ENCODE measurements around the gene CACNA1G.

The CACNA1G gene

GRCh38 chr17:50668025-50668837 is 107.7 kb downstream of the CACNA1G start:
- H3K9me3 Mint-ChIP-seq = no peaks in the 10 kb centered on the region
- H3K36me3 Mint-ChIP-seq (ENCODE audit: low read depth) = peaks cover 61% of the 10 kb centered on the region
- intact Hi-C loops (cut with micrococcal nuclease) = no loop called here
- H3K27me3 Mint-ChIP-seq = peaks cover 1% of the 10 kb centered on the region
- no peak overlapping the region for H3K4me3 Mint-ChIP-seq
- H3K4me1 Mint-ChIP-seq (ENCODE audit: low read depth) = peaks cover 34% of the 10 kb centered on the region
- no peak overlapping the region for H3K27ac Mint-ChIP-seq

GRCh38 chr17:50668838-50669581 is 108.5 kb downstream of the CACNA1G start:
- intact Hi-C loops (cut with micrococcal nuclease) = no loop called here
- H3K27ac Mint-ChIP-seq = no peak overlapping the region
- peaks cover 26% of the 10 kb centered on the region for H3K4me1 Mint-ChIP-seq (ENCODE audit: low read depth)
- peaks cover 61% of the 10 kb centered on the region for H3K36me3 Mint-ChIP-seq (ENCODE audit: low read depth)
- H3K9me3 Mint-ChIP-seq = no peaks in the 10 kb centered on the region
- no peak overlapping the region for H3K4me3 Mint-ChIP-seq
- H3K27me3 Mint-ChIP-seq = peaks cover 1% of the 10 kb centered on the region

- H3K4me1 Mint-ChIP-seq (ENCODE audit: low read depth) = peaks cover 22% of the 10 kb centered on the region
- peaks cover 83% of the 10 kb centered on the region for H3K36me3 Mint-ChIP-seq (ENCODE audit: low read depth)
- H3K9me3 Mint-ChIP-seq = no peaks in the 10 kb centered on the region
- intact Hi-C loops (cut with micrococcal nuclease) = no loop called here
- no peak overlapping the region for H3K27ac Mint-ChIP-seq
- H3K4me3 Mint-ChIP-seq = no peak overlapping the region
- H3K27me3 Mint-ChIP-seq = no peaks in the 10 kb centered on the region
Observed at GRCh38 chr17:50672071-50672470, 111.6 kb downstream of the CACNA1G start.

GRCh38 chr17:50672831-50673551 is 112.5 kb downstream of the CACNA1G start:
- H3K36me3 Mint-ChIP-seq (ENCODE audit: low read depth) = peaks cover 83% of the 10 kb centered on the region
- no peak overlapping the region for H3K27ac Mint-ChIP-seq
- intact Hi-C loops (cut with micrococcal nuclease) = no loop called here
- peaks cover 13% of the 10 kb centered on the region for H3K4me1 Mint-ChIP-seq (ENCODE audit: low read depth)
- no peak overlapping the region for H3K4me3 Mint-ChIP-seq
- peaks cover 2% of the 10 kb centered on the region for H3K27me3 Mint-ChIP-seq
- no peaks in the 10 kb centered on the region for H3K9me3 Mint-ChIP-seq

- Mint-ChIP-seq H3K27ac (no peak overlapping the region), H3K27me3 (peaks cover 3% of the 10 kb centered on the region), H3K36me3 (ENCODE audit: low read depth) (peaks cover 83% of the 10 kb centered on the region), H3K9me3 (no peaks in the 10 kb centered on the region), H3K4me1 (ENCODE audit: low read depth) (peaks cover 12% of the 10 kb centered on the region), H3K4me3 (no peak overlapping the region)
- intact Hi-C loops (cut with micrococcal nuclease) = no loop called here
Observed at GRCh38 chr17:50675190-50675589, 114.7 kb downstream of the CACNA1G start.

GRCh38 chr17:50675627-50676026 is 115.1 kb downstream of the CACNA1G start:
- Mint-ChIP-seq H3K9me3 (no peaks in the 10 kb centered on the region), H3K4me3 (no peak overlapping the region), H3K4me1 (ENCODE audit: low read depth) (peaks cover 15% of the 10 kb centered on the region), H3K27ac (no peak overlapping the region), H3K36me3 (ENCODE audit: low read depth) (peaks cover 83% of the 10 kb centered on the region), H3K27me3 (peaks cover 3% of the 10 kb centered on the region)
- intact Hi-C loops (cut with micrococcal nuclease) = no loop called here

- intact Hi-C loops (cut with micrococcal nuclease) = no loop called here
Observed at GRCh38 chr17:50676065-50676975, 115.8 kb downstream of the CACNA1G start.

More at GRCh38 chr17:50676065-50676975, 115.8 kb downstream of the CACNA1G start:
- Mint-ChIP-seq H3K9me3 (no peaks in the 10 kb centered on the region), H3K36me3 (ENCODE audit: low read depth) (peaks cover 83% of the 10 kb centered on the region), H3K4me1 (ENCODE audit: low read depth) (peaks cover 18% of the 10 kb centered on the region), H3K4me3 (no peak overlapping the region), H3K27ac (no peak overlapping the region), H3K27me3 (peaks cover 3% of the 10 kb centered on the region)

Measured in dendritic cell treated with granulocyte-macrophage colony-stimulating factor and Interleukin-4, amounts not matched to agents 40 ng/mL and 50 ng/mL, for 4 days (primary cell).